Putamen (tissue), 1 donor: Measurements from ENCODE around the gene PRXL2B.

Experiments used
- DNase-seq: peaks from one replicate; pipeline ENCODE4 v3.0.0-alpha.2; 2016; ENCODE audit warnings: low spot score

Gene PRXL2B

DNA sequence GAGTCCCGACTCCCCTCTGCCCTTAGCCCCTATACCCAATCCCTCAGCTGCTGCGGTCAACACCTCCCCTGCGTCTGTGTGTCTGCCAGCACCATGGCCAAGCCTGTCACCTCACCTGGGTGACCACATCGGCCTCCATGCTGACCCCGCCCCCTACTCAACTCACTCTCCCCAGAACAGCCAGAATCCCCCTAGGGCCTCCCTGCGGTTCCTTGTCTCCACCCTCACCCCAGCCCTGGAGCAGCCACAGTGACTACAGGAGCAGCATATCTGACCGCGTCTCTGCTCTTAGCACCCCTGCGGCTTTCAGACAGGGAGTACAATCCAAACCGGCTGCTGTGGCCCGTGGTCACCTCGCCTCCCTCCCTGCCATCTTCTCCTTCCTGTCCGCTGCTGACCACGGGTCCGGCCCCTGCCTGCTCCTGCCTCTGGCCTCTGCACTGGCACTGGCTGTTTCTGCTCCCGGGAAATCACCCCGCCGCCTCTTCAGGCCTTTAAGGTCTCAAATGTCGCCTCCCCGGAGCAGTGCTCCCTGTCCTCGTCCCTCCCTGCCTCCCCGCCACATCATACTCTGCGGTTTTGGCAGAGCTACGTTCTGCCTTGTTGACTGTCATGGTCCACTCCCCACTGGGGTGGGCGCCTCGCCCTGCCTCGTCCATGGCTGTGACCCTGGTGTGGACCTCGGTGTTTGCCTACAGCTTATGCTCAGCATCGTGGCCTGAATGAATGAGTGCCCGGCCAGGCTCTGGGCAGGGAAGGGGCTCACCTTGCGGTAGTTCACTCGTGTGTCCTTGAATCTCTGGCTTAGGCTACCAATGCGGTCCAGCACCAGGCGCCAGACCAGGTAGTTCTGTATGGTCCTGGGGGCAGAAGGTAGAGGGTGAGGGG is 11.1 kb downstream of the PRXL2B start:
- DNase-seq: no peak

DNA sequence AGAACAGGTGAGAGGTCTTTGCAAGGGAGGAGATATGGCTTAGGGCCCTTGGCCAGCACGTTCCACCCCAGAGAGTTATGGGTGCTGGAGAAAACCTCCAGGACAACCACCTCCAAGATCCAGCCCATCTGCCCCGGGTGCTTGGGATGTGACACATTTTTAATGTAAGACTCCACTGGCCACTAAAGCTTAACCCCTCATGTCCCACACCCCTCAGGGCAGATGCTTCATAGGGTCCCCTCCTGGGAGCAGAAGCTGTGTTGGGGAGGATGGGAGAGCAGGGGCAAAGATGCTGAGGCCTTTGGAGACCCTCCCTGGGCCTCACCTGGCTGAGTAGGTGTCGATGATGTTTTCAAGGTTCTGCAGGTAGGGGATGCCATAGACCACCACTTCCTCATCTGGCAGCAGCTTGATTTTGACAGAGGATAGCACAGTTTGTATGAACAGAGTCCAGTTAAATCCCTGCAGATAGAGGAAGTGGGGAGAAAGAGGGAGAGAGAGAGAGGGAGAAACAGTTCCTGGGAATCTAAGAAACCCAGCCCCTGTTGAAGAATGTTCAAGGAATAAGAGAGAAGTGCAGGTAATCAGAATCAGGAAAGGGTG is 11.9 kb downstream of the PRXL2B start:
- DNase-seq: no peak

DNA sequence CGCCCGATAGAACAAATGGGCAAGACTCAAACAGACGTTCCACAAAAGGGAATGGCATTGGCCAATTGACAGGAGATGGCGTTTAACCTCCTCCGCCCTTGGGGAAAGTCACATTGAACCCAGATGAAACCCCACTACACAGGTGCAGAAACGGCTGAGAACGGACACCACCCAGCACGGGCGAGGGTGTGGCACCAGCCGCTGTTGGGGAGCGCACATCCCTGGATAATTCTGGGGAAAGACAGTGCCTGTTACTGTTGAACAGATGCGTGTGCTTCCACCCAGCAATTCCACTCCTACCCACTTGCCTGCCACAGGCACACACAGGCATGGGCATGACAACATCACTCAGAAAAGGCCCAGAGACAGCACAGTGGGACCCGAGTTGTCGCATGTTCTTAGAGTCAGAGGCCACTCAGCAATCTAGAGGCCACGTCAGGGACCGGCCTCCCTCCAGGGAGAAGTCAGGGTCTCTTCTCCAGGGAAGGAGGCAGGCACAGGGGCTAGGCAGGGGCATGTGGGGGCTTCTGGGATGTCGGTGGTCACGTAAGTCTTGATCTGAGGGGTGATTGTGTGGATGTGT is 15.2 kb downstream of the PRXL2B start:
- DNase-seq: no peak

DNA sequence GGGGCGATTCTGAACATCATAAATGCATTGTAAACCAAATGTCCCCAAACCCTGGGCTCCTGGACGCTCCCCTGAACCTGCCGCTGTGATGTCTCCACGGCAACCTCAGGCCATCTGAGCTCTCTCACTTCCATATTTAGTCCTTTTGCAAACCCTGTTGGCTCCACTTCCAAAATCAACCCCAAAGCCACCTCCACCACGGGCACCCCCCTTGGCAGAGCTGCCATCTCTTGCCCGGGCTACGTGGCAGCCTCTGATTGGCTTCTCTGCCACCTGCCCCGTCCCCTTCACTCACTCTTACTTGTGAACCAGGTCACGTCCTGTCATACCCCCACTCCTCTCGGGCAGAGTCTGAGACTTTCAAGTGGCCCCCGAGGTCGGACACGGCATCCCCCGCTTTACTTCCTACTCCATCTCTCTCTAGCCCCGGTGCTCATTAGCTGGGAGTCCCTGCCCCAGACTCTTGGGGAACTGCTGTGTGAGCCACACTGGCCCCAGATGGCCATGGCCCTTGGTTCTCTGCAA is 15.8 kb downstream of the PRXL2B start:
- DNase-seq: no peak

DNA sequence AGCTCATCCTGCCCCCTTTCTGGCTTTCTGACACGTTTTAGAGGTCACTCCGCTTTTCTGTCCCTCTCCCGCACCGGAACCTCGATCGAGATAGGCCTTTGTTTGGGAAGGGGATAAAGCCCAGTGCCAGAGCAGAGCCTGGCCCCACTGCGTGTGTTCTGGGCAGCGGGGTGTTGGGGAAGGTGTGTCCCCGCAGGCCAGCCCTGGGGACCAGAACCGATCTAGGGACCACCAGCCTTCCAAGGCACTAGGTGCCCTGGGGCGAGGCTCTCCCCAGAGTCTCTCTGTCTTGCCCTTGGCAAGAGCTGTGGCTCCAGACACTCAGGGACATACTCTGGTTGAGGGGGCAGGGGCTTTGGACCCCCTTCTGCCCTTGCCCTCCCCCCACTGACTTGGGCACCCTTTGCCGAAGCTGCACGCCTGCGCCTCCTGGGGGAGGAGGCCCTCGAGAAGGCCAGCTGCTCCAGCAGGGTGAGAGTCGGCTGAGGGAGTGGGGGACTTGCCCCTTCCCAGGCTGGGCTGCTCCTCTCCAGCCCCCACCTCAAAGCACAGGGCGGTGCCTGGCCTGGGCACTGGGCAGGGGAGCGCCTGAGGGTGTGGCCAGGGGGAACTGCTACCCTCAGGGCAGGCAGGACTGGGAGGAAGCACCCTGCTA is 16.4 kb downstream of the PRXL2B start:
- no peak for DNase-seq

DNA sequence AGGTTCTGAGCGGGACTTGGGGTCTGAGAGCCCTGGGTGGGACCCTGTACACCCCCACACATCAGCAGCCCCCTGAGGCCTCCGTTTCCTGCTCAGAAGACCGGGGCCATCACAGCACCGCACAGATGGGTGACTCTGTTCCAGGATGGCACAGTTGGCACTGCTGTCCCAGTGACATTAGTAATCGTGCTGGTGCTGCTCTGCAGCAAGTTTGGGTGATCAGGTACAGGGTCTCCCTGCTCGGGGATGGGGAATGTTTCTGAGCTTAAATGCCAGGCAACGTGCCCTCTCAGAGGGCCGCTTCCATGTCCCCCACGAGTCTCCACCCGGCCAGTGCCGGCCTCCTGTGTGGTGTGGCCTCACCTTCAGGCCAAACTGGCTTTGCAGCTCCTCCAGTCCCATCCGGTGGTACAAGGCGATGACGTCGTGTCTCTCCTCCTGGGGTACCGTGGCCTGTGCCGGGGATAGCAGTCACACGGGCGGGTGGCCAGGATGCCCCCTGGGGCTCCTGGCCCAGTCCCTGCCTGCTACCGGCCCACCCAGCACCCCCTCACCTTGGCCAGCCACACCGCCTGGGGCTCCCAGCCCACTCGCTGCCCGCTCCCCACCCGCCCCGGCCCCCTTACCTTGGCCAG is 17.1 kb downstream of the PRXL2B start:
- no peak for DNase-seq

DNA sequence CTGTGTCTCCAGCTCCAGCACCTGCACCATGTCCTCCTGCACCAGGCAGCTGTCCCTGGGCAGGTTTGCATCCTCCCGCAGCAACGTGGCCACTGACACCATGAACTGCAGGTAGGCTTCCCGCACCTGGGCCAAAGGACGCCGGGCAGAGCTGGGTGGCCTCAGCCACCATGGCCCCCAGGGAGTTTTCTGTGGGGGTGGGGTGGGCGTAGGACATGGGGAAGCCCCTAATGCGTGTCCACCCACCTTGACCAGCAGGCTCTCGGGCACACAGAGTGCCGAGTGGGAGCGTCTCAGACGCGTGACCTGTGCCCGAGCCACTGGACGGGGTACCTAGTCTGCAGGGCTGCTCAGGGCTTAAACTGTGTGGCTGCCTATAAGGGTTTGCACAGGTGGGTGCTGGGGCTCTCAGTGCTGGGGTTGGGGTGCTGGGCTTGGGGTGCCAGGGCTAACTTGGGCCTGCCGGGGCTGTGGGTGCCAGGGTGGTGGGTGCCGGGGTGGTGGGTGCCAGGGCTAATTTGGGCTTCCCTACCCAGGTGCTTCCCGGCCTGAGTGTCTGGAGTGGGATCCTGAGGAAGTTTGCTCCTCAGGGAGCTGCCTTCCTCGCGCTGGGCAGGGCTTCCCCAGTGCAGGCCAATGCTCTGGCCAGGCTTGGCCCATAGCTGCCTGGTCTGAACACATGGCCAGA is 17.7 kb downstream of the PRXL2B start:
- no peak for DNase-seq

DNA sequence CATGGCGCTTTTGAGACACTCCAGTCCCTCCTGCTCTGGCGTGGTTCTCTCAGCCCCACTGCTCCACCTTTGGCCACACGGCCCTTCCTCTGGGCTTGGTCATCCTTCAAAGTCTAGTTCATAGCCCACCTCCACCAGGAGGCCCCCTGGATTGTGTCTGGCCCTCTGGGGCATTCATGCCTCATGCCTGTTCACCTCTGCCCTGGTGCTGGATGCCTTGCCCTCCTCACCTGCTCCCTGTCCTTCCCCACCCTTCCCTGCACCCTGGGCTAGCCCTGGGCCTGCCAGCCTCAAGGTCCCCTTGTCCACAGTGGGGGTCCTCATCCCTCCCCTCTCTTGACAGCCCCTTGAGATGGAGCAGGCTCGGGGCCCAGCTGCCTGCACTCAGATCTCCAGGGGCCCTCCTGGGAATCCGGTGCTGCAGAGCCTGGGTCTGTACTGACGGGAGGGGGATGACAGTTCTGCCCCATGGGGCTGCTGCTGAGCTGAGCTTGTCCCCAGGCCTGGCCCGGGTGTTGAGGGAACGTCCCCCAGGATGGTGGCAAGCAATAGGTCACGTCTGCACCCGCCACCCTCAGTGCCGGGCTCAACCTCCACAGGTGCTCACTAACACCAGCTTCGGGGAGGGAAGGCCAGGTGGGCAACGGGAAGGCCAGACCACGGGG is 18.4 kb downstream of the PRXL2B start:
- DNase-seq: no peak

DNA sequence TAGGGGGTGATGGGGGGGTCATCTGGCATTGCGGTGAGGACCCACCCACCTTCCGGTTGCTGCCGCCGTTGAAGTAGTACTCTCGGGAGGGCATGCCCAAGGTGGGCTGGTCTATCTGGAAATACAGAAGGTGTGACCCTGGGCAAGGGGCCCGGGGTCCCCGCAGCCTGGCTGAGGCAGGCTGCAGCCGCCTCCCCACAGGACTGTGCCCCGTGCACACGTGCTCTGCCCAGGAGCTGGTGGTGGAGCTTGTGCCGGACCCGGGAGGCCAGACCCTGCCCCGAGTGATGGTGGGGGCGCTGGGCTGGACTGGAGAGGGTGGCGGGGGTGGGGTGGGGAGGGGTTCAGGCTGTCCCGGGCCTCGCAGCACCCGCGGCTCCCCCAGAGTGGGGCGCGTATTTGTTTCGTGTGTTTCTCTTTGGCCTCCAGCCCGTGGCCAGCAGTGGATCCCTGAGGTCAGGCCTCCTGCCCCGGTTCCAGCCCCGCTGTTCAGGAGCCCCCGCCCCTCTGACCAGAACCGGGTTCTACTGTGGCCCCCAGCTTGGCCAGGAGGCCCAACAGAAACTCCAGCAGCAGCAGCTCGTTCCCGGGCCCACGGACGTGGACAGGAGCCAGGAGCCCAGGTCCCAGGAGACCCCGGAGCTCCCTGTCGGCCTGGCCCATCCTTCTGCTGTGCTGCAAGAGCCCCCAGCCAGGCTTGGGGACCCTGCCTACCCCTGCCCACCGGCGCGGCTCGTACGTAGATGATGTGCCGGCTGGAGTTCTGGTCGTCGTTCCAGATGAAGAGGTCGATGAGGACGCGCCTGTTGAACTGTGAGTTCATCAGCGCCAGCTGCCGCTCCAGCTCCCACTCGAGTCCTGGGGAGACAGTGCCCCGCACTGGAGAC is 19.2 kb downstream of the PRXL2B start:
- no peak for DNase-seq

DNA sequence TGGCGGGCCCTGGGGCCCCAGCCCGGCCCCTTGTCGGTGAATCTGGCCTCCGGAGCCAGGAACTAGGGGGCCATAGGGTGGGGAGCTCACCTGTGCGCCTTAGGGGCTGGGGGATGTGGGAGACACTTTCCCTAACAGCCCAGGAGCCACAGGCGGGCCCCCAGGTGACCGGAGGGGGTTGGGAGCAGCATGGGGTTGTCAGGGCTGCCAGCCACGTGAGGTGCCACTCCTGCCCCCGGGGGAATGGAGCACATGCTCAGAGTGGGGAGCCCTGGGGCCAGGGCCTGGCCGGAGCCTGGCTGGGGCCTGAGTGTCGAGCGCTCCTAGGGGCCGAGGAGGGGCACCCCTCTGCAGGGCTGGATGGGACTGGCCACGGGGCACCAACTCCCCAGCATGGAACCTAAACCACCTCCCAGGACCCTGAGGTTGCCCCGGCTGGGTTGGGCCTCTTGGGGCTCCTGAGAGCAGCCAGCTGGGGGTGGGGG is 19.9 kb downstream of the PRXL2B start:
- no peak for DNase-seq

DNA sequence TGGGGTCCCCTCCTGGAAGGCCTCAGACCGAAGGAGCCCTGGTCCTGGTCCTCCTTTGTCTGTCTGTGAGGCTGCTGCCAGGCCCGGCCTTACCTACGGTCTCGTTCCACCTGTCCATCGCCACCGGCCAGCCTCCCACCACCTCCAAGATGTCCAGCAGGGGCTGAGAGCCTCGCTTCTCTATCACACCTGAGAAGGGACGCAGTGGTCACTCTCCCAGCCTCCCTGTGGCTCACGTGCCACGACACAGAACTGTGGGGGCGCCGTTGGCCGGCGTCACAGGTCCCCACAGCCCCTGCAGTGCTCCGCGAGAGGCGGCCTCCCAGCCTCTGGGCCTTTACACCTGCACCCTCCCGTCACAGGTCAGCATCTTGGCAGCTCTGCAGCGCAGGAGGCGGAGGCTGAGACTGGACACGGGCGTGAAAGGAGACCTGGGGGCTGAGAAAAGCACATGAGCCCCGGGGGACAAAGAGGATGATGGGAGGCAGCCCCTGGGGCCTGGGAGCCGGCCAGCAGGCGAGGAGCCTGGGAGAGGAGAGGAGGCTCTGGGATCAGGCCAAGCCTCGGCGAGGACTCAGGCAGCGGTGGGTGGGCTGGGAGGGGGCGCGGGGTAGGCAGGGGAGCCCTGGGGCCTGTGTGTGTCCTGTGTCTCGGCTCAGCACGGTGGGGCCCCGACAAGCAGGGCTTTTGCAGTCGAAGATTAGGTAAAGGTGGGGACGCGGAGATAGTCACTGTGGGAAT is 20.5 kb downstream of the PRXL2B start:
- DNase-seq: no peak

DNA sequence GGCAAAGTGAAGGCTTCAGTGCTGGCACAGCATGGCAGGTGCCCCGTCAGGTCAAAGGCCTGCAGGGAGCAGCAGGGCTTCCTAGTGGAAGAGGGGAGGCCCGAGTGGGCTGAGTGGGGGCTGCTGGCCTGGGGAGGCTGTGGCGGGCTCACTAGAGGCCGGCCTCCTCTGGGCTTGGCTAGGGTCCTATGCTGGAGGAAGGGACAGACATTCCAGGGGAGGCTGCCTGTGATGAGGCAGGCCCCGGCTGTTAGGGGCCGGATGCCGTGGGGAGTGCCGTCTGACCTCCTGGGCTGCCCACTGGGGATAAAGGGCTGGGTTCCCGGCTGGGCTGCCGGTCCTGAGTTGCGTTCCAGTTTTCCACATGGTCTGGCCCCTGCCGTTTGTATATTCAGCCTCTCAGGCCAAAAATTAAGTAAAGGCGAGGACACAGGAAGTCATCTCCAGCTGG is 21.1 kb downstream of the PRXL2B start:
- no peak for DNase-seq

DNA sequence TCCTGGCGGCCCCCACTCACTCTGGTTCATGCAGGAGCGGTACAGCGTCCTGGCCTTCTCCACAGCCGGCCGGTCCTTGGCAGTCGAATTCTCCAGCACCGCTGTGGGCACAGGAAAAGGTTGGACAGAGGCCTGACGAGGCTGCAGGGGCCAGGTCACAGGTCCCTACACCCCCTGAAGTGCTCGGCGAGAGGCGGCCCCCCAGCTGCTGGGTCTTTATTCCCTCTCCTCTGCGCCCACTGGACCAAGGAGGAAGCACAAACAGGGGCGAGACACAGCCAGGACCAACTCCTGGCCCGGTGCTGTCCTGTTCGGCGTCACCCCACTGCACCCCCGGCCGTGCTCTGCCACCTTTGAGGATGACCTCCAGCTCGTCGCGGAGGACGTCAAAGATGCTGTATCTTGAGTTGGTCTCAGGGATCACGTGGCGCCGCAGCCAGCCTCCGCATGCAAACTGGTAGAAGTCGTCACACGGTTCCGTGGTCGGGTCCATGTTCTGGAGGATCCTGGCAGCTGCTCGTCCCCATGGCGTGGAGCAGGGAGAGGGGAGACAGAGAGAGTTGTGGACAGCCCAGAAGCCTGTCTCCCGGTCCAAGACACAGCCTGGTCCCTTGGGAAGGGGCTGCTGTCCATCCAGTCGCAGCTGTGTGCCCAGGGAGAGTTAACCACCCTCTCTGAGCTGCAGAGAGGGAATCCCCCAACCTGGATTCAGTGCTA is 22.9 kb downstream of the PRXL2B start:
- DNase-seq: no peak

DNA sequence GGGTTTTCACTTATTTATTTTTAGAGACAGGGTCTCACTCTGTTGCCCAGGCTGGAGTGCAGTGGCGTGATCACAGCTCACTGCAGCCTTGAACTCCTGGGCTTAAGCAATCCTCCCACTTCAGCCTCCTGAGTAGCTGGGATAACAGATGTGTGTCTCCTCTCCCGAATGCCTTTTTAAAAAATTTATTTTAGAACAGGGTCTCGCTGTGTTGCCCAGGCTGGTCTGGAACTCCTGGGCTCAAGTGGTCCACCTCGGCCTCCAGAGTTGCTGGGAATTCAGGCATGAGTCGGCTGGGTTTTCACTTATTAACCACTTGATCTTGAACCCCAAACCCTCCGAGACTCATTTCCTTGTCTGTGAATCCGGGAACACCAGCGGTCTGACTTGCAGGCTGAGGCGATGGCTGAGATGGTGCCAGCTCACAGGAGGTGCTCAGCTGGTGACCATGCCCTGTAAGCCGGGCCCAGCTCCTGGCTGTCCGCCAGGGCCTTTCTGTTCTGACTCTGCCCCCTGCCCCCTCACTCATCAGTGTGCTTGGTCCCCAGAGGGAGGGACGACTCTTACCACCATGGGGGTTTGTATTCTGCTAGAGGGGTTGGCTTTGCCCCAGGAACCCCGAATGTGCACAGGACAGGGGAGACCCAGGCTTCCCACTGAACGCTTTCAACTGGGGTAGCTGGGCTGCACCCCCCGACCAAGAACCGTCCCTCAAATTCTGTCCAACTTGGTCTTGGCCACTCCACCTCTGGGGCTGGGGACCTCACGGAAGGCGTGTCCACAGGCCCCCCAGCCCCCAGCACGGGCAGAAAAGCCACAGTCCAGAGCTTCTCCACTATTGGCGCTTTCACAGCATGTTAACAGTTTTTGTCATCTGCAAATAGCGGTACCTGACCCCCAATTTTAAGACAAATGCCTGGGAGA is 23.7 kb downstream of the PRXL2B start:
- no peak for DNase-seq

DNA sequence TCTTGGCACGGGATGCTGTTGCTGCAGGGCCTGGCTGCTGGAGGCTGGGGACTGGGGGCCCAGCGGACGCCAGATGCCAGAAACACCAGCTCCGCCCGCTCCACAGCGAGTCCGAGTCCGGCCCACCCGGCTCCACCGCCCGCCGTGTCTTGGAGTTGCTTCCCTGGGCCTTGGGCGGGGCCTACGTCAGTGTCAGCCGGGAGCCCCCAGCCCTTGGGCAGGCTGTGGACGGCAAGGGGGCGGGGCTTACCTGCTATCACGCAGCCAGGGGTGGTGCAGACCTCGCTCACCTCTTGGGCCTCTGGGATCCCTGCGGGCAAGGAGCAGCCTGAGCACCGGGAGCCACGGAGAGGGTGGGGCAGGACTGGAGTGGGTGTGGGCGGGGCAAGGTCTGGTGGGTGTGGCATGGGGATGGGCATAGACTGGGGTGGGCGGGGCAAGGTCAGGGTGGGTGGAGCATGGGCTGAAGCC is 24.5 kb downstream of the PRXL2B start:
- DNase-seq: no peak

DNA sequence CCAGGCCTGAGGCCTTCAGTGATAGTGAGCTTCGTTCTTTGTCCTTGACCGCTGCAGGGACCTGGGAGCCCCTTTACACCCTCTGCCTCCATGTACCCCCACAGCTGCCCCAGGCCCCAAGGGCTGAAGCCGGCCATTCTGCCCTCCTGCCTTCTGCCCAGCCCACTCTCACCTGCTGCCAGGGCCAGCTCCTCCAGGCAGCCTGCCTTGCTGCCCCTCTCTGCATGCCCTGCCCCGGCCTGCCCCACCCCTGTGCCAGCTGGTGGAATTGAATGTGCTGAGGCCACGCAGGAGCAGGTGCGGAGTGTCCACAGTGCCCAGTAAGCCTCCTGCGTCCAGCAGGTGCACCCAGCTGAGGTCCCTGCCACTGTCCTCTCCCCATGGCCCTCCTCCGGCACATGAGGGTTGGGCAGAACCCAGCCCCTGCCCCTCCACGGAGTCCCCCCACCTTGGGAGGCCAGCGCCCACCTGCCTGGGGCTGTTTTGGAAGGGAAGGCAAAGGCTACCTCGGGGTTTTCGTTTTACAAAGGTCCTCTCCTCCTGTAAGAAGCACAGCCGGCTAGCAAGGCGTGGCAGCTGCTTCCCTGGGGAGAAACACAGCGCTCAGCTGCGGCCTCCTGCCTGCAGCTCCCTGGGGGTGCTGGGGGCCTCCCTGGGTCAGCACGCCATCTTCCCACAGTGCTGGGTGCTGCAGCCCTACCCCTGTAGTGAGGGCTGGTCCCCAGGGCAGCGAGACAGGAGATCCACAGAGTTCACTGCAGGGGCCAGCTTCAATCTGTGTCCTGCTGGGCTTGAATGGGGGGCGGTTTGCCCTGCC is 25.3 kb downstream of the PRXL2B start:
- DNase-seq: no peak
